ENCODE results near the gene B4GALT5. TPM values are rescaled to one million over a fixed set of nuclear protein-coding genes. Genes with fewer than 3 reads are reported as not detected.
"Not testable (repeated sequence)": the region's sequence is repeated elsewhere in the genome, so short reads cannot be mapped to it uniquely, and the experiment has no call there.

Gene B4GALT5
- polyA plus RNA-seq, 2 of the 4 experiments (the other 2 are of a cell fraction) = 84.0 to 88.7 TPM

DNA sequence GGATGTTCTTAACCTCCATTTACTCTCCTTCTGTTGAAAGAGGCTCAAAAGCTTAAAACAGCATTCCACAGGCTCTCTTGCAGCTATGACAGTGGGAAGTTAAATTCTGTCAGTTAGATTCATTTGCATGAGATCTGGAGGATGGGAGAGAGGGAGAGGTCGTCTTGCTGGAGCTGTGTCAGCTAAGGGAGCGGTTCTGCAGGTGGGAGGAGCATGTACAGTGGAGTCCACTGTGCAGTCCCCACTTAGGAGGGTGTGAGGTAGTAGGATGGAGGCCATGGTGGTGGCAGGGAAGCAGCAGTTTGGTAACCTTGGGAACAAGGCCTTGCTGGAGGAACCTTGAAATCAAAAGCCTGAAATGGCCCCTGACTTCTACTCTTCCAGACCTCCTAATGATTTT is 12.0 kb upstream of the B4GALT5 start:
- CTCF ChIA-PET = interaction anchor here (1.4 kb wide), 1 partner anchor 16 kb away, joined by 3 read pairs; no protein-coding TSS in a partner anchor
- H3K4me3 ChIP-seq = no peak overlapping the region
- POLR2A ChIA-PET = no interaction called here

DNA sequence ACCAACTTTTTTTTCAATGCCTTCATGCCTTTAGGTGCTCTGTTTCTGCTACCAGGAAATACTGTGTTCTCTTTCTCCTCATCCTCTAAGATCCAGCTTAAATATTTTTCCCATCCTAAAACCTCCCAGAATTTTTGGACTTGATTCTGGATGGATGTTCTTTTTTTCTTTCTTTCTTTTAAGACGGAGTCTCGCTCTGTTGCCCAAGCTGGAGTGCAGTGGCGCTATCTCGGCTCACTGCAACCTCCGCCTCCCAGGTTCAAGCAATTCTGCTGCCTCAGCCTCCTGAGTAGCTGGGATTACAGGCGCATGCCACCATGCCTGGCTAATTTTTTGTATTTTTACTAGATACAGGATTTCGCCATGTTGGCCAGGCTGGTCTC is 11.5 kb upstream of the B4GALT5 start:
- POLR2A ChIA-PET; H3K9me3 ChIP-seq; H3K4me3 ChIP-seq; ATAC-seq; H3K4me2 ChIP-seq; FAIRE-seq; DNase-seq (ENCODE audit: low read depth in 1 of 2, low spot score in 1 of 2): not testable (repeated sequence)
- CTCF ChIA-PET = interaction anchor here (1.4 to 1.5 kb wide), 3 partner anchors 16 to 115 kb away, joined by 3 read pairs; no protein-coding TSS in a partner anchor
- H3K4me1 ChIP-seq = peaks cover 20% of the 10 kb centered on the region
- WGBS (ENCODE audit: missing lambda C conversion rate) = 92% methylated on average over 7 of the region's 7 CpGs
- H3K27ac ChIP-seq = peak overlapping the region; percentile 9 to 54; a peak in 4 of 6 replicates

More for the DNA sequence above, 12.0 kb upstream of the B4GALT5 start:
- TF ChIP-seq, protein P1, sequence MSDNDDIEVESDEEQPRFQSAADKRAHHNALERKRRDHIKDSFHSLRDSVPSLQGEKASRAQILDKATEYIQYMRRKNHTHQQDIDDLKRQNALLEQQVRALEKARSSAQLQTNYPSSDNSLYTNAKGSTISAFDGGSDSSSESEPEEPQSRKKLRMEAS (IDR thresholded peaks at IDR 0.05) = no peak
- TF ChIP-seq KDM1A (IDR thresholded peaks at IDR 0.05; ENCODE audit: low read depth) = no peak
- no peak for TF ChIP-seq ZNF302 (CRISPR knock-in tag; IDR thresholded peaks at IDR 0.05)
- no peak for TF ChIP-seq TP53 (CRISPR knock-in tag; IDR thresholded peaks at IDR 0.05)
- TF ChIP-seq HOXB5 (CRISPR knock-in tag; IDR thresholded peaks at IDR 0.05) = no peak
- no peak for TF ChIP-seq POLR2AphosphoS2 (conservative IDR thresholded peaks at IDR 0.05; ENCODE audit: low read length)
- no peak for TF ChIP-seq FOXS1 (CRISPR knock-in tag; IDR thresholded peaks at IDR 0.05)
- TF ChIP-seq CEBPB (IDR thresholded peaks at IDR 0.05) = no peak
- no peak for TF ChIP-seq CBX2 (IDR thresholded peaks at IDR 0.05; ENCODE audit: borderline replicate concordance, low read depth)
- TF ChIP-seq CHD2 (IDR thresholded peaks at IDR 0.05; ENCODE audit: low read length, partially characterized antibody) = no peak
- no peak for TF ChIP-seq EHF (CRISPR knock-in tag; IDR thresholded peaks at IDR 0.05)
- no peak for TF ChIP-seq POLR2A (IDR thresholded peaks at IDR 0.05; ENCODE audit: low read length)
- no peak for TF ChIP-seq NPAS2 (CRISPR knock-in tag; IDR thresholded peaks at IDR 0.05; ENCODE audit: borderline replicate concordance)
- TF ChIP-seq HOXA7 (CRISPR knock-in tag; IDR thresholded peaks at IDR 0.05) = no peak
- TF ChIP-seq BHLHE40 (IDR thresholded peaks at IDR 0.05; ENCODE audit: low read depth, low read length) = no peak
- no peak for TF ChIP-seq MAZ (IDR thresholded peaks at IDR 0.05; ENCODE audit: borderline replicate concordance, low read depth, low read length)
- DNase-seq (ENCODE audit: low read depth in 1 of 2, low spot score in 1 of 2) (no peak), FAIRE-seq (no peak), ATAC-seq (no peak)
- peaks cover 6% of the 10 kb centered on the region; the same call in 2 of the 3 replicates for H3K9me3 ChIP-seq
- H3K4me2 ChIP-seq = no peak overlapping the region
- peaks cover 19% of the 10 kb centered on the region for H3K4me1 ChIP-seq
- 70% methylated on average over 2 of the region's 2 CpGs for WGBS (ENCODE audit: missing lambda C conversion rate)
- peak overlapping the region in 1 of 2 experiments; percentile 17; a peak in 1 of 6 replicates for H3K27ac ChIP-seq

DNA sequence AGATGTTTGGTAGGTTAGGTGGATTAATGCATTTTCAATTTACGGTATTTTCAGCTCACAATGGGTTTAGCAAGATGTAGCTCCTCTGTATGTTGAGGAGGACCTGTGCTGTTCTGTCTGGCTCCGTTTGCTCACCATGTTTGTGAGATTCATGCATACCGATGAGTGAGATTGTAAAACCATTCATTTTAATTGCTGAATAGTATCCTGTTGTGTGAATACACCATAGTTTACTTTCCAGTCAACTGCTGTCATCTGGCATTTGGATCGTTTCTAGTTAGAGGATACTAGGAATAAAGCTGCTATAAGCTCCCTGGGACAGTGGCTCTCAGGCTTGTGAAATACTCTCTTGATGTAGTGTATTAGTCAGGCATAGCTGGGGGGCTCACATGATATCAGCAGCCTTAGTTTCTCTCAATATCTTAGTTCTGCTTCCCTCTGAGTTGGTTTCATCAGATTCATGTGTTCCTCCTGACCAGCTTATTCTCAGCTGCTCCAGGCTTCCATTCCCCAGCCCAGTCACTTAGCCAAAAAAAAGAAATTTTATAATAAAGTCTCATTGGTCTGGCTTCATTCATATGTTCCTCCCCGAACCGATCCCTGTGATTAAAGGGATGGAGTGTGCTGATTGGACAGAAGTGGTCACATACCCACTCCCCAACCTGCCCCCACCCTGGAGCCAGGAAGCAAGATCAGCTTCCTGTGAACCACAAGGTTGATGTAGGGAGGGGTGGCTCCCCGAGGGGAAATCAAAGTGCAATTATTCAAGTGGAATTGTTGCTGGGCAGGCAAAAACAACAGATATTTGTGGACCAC is 10.9 kb upstream of the B4GALT5 start:
- TF ChIP-seq NPAS2 (CRISPR knock-in tag; IDR thresholded peaks at IDR 0.05; ENCODE audit: borderline replicate concordance) (no peak), CBX2 (IDR thresholded peaks at IDR 0.05; ENCODE audit: borderline replicate concordance, low read depth) (no peak), CEBPB (IDR thresholded peaks at IDR 0.05) (0 out of 4 replicates have a peak, but pooled peaks of 1 of the 2 experiments have one; percentile 5)
- WGBS (ENCODE audit: missing lambda C conversion rate) = 64% methylated on average over 7 of the region's 7 CpGs
- DNase-seq (ENCODE audit: low read depth in 1 of 2, low spot score in 1 of 2) = no peak
- Histone ChIP-seq H3K4me3 (no peak overlapping the region), H3K4me1 (peaks cover 23% of the 10 kb centered on the region), H3K4me2 (no peak overlapping the region), H3K9me3 (peaks cover 6% of the 10 kb centered on the region; the same call in 2 of the 3 replicates), H3K27ac (peak overlapping the region; percentile 9 to 54; a peak in 4 of 6 replicates)
- FAIRE-seq = no peak
- POLR2A ChIA-PET = interaction anchor here (0.6 kb wide), 1 partner anchor 10 kb away, joined by 3 read pairs; no protein-coding TSS in a partner anchor
- ATAC-seq = peak in 1 of 2 experiments; percentile 34; a peak in 1 of 6 replicates
- CTCF ChIA-PET = interaction anchor here (0.6 to 1.5 kb wide), 5 partner anchors 96 to 1417 kb away, joined by 3 to 4 read pairs (median 3); no protein-coding TSS in a partner anchor

DNA sequence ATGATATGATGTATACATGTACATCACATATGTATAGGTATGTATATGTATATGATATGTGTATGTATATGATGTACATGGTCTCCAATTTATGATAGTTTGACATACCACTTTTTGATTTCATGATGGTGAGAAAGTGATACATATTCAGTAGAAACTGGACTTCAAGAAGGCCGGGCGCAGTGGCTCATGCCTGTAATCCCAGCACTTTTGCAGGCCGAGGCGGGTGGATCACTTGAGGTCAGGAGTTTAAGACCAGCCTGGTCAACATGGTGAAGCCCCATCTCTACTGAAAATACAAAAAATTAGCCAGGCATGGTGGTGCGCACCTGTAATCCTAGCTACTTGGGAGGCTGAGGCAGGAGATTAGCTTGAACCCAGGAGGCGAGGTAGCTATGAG is 10.1 kb upstream of the B4GALT5 start:
- H3K27ac ChIP-seq; H3K4me2 ChIP-seq; FAIRE-seq; H3K9me3 ChIP-seq; POLR2A ChIA-PET; DNase-seq (ENCODE audit: low read depth in 1 of 2, low spot score in 1 of 2); ATAC-seq; H3K4me3 ChIP-seq: not testable (repeated sequence)
- 94% methylated on average over 6 of the region's 6 CpGs for WGBS (ENCODE audit: missing lambda C conversion rate)
- peaks cover 23% of the 10 kb centered on the region for H3K4me1 ChIP-seq
- CTCF ChIA-PET = interaction anchor here (0.8 to 1.5 kb wide), 4 partner anchors 96 to 182 kb away, joined by 3 read pairs; no protein-coding TSS in a partner anchor

DNA sequence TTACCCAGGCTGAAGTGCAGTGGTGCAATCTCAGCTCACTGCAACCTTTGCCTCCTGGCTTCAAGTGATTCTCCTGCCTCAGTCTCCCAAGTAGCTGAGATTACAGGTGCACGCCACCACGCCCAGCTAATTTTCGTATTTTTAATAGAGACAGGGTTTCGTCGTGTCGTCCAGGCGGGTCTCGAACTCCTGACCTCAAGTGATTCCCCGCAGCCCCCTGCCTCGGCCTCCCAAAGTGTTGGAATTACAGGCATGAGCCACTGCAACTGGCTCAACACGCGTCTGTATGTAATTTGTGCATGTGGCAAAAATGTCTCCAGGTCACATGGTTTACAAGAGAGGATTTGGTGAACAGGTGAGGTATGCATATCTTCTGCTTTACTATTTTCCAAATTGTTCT is 7.6 kb upstream of the B4GALT5 start:
- H3K4me1 ChIP-seq = peaks cover 21% of the 10 kb centered on the region
- H3K9me3 ChIP-seq; H3K4me2 ChIP-seq; POLR2A ChIA-PET; FAIRE-seq; H3K4me3 ChIP-seq; ATAC-seq; DNase-seq (ENCODE audit: low read depth in 1 of 2, low spot score in 1 of 2): not testable (repeated sequence)
- H3K27ac ChIP-seq = peak overlapping the region in 1 of 2 experiments; percentile 60; a peak in 3 of 6 replicates
- 95% methylated on average over 12 of the region's 12 CpGs for WGBS (ENCODE audit: missing lambda C conversion rate)
- CTCF ChIA-PET = interaction anchor here (0.5 to 1.4 kb wide), 5 partner anchors 12 to 290 kb away, joined by 3 to 4 read pairs (median 3); no protein-coding TSS in a partner anchor

Measured in A549 (cell line).